Measurements from ENCODE around the gene MX2.
A peak's percentile ranks its signal among the peaks of the same experiment; 100 is the strongest.
"Not testable (repeated sequence)": the region's sequence is repeated elsewhere in the genome, so short reads cannot be mapped to it uniquely, and the experiment has no call there.

The MX2 gene

GRCh38 chr21:41411449-41412089 lies 49.7 kb downstream of the MX2 start:
- peak; percentile 2 for TF ChIP-seq CTCF (IDR thresholded peaks at IDR 0.05; ENCODE audit: low read depth, low read length)
- no peak for DNase-seq (ENCODE audit: extremely low read depth, low read depth)

GRCh38 chr21:41417505-41417904 lies 55.7 kb downstream of the MX2 start:
- DNase-seq (ENCODE audit: extremely low read depth, low read depth), result not testable (repeated sequence)

GRCh38 chr21:41418393-41418792 lies 56.6 kb downstream of the MX2 start:
- no peak for DNase-seq (ENCODE audit: extremely low read depth, low read depth)
- no peak for TF ChIP-seq CTCF (IDR thresholded peaks at IDR 0.05; ENCODE audit: low read depth, low read length)

GRCh38 chr21:41418956-41419680 lies 57.3 kb downstream of the MX2 start:
- DNase-seq (ENCODE audit: extremely low read depth, low read depth), result no peak
- no peak for TF ChIP-seq CTCF (IDR thresholded peaks at IDR 0.05; ENCODE audit: low read depth, low read length)

GRCh38 chr21:41419921-41420862 lies 58.4 kb downstream of the MX2 start:
- no peak for TF ChIP-seq CTCF (IDR thresholded peaks at IDR 0.05; ENCODE audit: low read depth, low read length)
- DNase-seq (ENCODE audit: extremely low read depth, low read depth), result peak; percentile 72

GRCh38 chr21:41420998-41421397 lies 59.2 kb downstream of the MX2 start:
- not testable (repeated sequence) for DNase-seq (ENCODE audit: extremely low read depth, low read depth)

GRCh38 chr21:41422546-41423304 lies 60.9 kb downstream of the MX2 start:
- no peak for TF ChIP-seq CTCF (IDR thresholded peaks at IDR 0.05; ENCODE audit: low read depth, low read length)
- no peak for DNase-seq (ENCODE audit: extremely low read depth, low read depth)

DNA sequence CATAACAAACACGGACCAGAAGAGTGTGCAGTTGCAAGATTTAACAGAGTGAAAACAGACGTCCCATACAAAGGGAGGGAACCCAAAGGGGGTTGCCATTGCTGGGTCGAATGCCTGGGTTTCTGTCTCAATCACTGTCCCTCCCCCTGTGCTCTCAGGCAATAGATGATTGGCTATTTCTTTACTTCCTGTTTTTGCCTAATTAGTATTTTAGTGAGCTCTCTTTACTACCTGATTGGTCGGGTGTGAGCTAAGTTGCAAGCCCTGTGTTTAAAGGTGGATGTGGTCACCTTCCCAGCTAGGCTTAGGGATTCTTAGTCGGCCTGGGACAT lies 61.4 kb downstream of the MX2 start:
- not testable (repeated sequence) for DNase-seq (ENCODE audit: extremely low read depth, low read depth)

Data from AG09319 (cell line).